AG09319 (cell line): ENCODE results near the gene MYLK.
A peak's percentile ranks its signal among the peaks of the same experiment; 100 is the strongest.

Source experiments
- DNase-seq: peaks from one replicate; pipeline ENCODE4 v3.0.0-alpha.2; 2010; ENCODE audit warnings: low read depth; ENCODE audit errors: extremely low read depth
- TF ChIP-seq, protein P1 (sequence below): IDR thresholded peaks from 2 replicates; pipeline ENCODE4 v1.5.1; 2011; ENCODE audit warnings: low read depth, mild to moderate bottlenecking, inconsistent platforms, low read length, moderate library complexity

The MYLK gene

GRCh38 chr3:123679712-123680386 lies 204.3 kb downstream of the MYLK start:
- DNase-seq = no peak

DNA sequence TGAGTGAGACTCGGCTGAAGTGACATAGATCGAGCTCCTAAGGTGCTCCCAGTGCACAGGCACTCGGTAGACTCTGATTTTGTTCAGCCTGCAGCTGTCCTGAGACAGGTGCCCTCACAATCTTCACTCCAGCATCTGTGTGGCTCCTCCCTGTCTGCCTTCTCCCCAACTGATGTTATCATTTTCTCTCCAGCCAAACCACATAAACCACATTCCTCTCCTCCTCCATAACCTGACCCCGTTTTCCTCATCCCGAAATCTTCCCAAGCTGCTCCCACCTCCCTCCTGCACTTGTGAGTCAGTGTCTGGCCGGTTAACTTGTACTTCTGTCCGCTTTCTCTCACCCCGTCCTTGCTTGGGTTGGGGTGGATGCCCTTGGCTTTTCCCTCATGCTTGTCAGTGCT lies 206.0 kb downstream of the MYLK start:
- TF ChIP-seq, protein P1, sequence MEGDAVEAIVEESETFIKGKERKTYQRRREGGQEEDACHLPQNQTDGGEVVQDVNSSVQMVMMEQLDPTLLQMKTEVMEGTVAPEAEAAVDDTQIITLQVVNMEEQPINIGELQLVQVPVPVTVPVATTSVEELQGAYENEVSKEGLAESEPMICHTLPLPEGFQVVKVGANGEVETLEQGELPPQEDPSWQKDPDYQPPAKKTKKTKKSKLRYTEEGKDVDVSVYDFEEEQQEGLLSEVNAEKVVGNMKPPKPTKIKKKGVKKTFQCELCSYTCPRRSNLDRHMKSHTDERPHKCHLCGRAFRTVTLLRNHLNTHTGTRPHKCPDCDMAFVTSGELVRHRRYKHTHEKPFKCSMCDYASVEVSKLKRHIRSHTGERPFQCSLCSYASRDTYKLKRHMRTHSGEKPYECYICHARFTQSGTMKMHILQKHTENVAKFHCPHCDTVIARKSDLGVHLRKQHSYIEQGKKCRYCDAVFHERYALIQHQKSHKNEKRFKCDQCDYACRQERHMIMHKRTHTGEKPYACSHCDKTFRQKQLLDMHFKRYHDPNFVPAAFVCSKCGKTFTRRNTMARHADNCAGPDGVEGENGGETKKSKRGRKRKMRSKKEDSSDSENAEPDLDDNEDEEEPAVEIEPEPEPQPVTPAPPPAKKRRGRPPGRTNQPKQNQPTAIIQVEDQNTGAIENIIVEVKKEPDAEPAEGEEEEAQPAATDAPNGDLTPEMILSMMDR = no peak
- peak; percentile 68 for DNase-seq

More at GRCh38 chr3:123679712-123680386, 204.3 kb downstream of the MYLK start:
- TF ChIP-seq, protein P1 = no peak

- no peak for DNase-seq
- TF ChIP-seq, protein P1 = no peak
These were observed 211.5 kb downstream of the MYLK start for GRCh38 chr3:123672429-123673146.

- no peak for DNase-seq
- TF ChIP-seq, protein P1 = no peak
These were observed 213.4 kb downstream of the MYLK start for GRCh38 chr3:123670743-123671142.

GRCh38 chr3:123668906-123669305 lies 215.2 kb downstream of the MYLK start:
- TF ChIP-seq, protein P1 = no peak
- DNase-seq = no peak

GRCh38 chr3:123667784-123668183 lies 216.3 kb downstream of the MYLK start:
- no peak for DNase-seq
- TF ChIP-seq, protein P1 = no peak

DNA sequence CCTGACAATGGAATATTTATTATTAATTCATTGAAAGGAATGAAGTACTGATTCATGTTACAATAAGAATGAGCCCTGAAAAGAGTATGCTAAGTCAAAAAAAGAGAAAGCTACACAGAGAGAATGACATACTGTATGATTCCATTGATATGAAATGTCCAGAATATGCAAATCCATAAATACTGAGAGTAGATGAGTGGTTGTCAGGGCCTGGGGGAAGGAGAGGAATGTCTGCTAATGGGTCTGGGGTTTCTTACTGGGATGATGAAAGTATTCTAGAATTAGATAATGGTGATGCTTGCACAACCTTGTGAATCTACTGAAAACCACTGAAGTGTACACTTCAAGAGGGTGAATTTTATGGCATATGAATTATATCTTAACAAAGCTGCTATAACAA lies 219.4 kb downstream of the MYLK start:
- TF ChIP-seq, protein P1 = no peak
- no peak for DNase-seq
